NCI-H510A (cell line): ENCODE data around the gene DHRS7B.
"Not testable (repeated sequence)": the region's sequence is repeated elsewhere in the genome, so short reads cannot be mapped to it uniquely, and the experiment has no call there.

Experiments used
- DNase-seq: peaks from one replicate; lab custom pipeline; 2025; lab: John Stamatoyannopoulos, UW

Gene DHRS7B

DNA sequence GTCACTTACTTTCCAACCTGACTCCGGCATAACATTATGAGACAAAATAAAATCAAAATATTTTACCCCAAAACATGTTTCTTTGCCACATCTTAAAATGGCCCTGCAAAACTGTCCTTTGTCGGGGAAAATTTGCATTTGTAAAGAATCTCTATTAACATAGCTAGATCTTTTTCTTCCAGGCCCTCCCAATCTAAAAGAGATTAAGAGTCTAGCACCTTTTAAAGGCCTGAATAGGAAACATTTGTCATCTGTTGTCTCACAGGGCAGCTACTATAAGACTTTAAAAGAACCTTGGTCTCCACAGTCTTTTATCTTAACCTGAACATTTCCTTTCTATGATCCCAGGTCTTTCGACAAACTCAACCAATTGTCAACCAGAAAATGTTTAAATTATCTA lies 18.1 kb upstream of the DHRS7B start:
- DNase-seq: no peak

- DNase-seq: no peak
These were observed 13.6 kb upstream of the DHRS7B start for GRCh38 chr17:21113049-21113690.

GRCh38 chr17:21113716-21114115 lies 13.0 kb upstream of the DHRS7B start:
- DNase-seq: no peak

DNA sequence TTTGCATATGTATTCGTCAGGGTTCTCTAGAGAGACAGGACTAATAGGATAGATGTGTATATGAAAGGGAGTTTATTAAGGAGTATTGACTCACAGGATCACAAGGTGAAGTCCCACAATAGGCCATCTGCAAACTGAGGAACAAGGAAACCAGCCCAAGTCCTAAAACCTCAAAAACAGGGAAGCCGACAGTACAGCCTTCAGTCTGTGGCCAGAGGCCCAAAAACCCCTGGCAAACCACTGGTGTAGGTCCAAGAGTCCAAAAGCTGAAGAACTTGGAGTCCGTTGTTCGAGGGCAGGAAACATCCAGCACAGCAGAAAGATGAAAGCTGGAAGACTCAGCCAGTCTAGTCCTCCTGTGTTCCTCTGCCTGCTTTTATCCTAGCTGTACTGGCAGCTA lies 12.0 kb upstream of the DHRS7B start:
- DNase-seq: not testable (repeated sequence)

DNA sequence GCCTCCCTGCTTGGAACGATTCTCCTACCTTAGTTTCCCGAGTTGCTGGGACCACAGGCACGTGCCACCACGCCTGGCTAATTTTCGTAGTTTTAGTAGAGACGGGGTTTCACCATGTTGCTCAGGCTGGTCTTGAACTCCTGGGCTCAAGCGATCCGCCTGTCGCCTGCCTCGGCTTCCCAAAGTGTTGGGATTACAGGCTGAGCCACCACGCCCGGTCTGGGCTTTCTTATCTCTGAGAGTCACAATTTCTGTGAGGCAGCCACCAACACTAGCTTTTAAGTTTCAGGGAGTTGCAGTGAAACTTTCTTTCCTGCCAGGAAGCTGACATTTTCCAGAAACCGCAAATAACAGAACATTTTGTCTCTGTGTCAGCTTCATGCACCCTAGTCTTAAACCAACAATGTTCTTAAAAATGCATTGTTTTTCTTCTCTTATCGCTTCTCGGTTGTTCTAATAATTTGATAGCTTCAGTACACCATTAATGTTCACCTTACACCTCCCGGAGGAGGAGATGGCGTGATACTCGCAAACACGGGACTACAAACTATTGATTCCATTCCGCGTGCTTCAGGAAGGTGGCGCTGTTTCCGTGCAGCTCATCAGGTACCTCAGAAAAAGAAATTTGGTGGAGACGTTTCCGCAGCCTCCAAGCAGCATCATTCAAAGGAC lies 7.4 kb upstream of the DHRS7B start:
- DNase-seq: peak; percentile 43

- no peak for DNase-seq
These were observed 6.9 kb upstream of the DHRS7B start for GRCh38 chr17:21119919-21120249.

GRCh38 chr17:21124086-21124485 lies 2.7 kb upstream of the DHRS7B start:
- no peak for DNase-seq

DNA sequence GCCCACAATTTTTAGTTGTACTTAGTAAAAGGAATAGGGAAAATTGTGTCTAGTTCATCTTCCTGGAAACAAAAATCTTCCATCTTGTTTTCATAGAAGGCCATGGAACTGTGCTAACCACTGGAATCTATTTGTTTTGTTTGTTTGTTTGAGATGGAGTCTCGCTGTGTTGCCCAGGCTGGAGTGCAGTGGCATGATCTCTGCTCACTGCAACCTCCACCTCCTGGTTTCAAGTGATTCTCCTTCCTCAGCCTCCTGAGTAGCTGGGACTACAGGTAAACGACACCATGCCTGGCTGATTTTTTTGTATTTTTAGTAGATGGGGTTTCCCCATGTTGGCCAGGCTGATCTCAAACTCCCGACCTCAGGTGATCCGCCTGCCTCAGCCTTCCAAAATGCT lies 2.2 kb upstream of the DHRS7B start:
- DNase-seq: not testable (repeated sequence)

- no peak for DNase-seq
These were observed 902 bp upstream of the DHRS7B start for GRCh38 chr17:21125862-21126261.

DNA sequence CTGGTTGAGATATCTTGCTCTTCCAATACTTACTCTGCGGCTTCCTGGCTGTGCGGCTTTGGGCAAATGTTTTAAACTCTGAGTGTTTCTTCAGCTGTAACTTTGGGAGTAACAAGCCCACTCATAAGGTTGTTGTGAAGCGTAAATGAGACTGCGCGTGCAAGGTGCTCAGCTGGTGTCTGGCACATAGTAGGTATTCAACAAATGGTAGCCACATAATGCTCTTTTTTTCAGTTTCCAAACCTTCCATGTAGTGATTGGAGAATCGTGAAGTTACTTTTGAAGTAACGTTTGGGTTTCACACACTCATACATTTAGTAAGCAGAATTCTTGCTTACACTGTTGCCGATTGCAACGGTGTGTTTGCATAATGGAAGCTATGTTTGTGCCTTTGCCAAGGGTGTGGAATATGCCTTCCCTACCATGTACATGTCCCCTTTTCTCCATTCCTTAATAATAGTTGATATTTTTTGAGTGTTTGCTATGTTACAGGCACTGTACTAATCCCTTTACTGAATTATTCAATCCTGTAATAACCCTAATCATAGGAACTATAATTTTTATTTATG lies 829 bp downstream of the DHRS7B start:
- no peak for DNase-seq

DNA sequence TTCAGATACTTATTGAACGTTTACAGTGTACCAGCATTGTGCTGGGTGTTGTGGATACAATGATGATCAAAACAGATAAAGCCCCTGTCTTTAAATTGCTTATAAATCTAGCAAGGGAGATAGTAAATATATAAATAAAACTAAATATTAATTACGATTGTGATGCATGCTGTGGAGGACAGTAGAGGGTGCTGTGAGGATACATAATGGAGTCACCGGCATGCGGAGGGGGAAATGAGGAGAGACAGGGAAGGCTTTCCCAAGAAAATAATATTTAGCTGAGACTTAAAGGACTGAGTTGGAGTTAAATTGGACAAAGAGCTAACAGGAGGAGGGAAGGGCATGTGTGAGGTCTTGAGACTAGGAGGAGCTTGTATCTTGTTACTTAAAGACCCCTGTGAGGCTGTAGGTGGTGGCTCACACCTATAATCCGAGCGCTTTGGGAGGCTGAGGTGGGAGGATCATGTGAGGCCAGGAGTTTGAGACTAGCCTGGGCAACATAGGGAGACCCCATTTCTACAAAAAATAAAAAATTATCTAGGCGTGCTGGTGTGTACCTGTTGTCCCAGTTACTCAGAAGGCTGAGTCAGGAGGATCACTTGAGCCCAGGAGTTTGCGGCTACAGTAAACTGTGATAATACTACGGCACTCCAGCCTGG lies 2.4 kb downstream of the DHRS7B start:
- no peak for DNase-seq

DNA sequence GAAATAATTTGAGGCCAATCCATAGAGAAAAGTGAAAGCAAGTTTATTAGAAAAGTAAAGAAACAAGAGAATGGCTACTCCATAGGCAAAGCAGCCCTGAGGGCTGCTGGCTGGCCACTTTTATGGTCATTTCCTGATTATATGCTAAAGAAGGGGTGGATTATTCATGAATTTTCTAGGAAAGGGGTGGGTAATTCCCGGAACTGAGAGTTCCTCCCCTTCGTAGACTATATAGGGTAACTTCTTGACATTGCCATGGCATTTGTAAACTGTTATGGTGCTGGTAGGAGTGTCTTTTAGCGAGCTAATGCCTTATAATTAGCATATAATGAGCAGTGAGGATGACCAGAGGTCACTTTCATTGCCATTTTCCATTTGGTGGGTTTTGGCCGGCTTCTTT lies 4.4 kb downstream of the DHRS7B start:
- no peak for DNase-seq

GRCh38 chr17:21132428-21132827 lies 5.7 kb downstream of the DHRS7B start:
- no peak for DNase-seq

DNA sequence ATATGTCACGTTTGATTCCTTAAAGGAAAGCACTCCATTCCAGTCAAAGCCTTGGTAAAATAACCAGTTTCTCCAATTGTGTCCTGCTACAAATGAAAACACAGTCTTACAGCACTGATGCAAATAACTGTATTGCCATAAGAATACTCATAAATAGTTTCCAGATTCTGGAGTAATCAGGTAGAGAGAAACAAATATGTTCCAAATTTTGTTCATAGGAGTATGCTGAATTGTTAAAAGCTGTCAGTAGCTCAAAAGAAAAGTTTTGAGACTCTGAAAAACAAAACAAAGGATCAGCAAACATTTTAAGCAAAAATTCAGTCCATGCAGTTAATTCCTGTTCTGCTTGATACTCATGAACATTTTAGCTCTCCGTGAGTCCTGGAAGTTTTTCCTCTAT lies 7.8 kb downstream of the DHRS7B start:
- DNase-seq: no peak

DNA sequence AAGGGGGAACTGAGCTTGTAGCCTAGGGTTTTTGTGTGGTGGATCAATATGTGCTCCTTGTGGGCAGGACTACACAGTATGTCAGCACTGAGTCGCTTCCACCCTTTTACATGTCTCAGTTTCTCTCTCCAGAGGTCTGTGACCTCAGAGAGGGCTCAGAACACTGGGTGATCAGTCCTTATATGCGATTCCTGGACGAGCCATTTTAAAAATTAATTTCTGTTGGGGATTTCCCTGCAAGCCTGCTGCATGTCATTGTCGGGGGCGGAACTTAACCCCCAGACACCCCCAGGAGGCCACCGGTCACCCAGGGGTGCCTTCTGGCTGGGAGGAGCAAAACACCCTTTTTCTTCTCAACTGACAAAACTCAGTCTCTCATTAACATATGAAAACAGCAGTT lies 14.1 kb downstream of the DHRS7B start:
- no peak for DNase-seq

DNA sequence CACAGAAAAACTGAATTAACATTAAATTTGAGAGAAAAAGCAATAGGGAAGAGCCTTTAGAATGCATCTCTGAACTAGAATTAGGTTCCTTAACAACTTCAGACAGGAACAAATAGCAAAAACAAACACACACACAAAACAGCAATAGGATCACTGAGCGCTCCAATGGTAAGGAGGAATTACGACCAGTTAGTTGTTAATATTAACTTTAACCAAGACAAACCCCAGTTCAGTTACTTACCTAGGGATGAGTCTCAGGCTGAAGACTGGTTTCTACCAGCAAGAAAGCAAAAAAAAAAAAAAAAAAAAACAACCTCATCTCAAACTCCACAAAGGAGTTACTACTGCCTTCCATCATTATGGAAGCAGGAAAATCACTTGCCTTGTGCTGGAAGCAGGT lies 14.6 kb downstream of the DHRS7B start:
- no peak for DNase-seq

- not testable (repeated sequence) for DNase-seq
These were observed 15.3 kb downstream of the DHRS7B start for GRCh38 chr17:21142065-21142464.

DNA sequence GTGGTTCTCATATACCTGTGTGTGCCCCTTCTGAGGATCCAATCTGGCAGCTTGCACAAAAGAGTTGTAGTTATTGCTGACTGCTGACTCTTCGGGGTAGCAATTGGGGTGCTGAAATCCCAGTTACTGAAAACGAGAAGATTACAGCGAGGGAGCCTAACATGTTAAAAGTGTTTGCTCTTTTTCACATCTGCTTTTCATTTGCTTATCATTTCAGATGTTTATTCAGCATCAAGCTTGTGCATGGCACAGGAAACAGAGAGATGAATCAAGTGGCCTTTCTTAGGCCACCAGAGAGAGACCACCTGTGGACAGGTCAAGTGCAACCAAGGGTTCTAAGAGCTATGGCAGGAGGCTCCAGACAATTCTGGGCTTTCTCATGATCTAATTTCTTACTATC lies 16.9 kb downstream of the DHRS7B start:
- DNase-seq: no peak

DNA sequence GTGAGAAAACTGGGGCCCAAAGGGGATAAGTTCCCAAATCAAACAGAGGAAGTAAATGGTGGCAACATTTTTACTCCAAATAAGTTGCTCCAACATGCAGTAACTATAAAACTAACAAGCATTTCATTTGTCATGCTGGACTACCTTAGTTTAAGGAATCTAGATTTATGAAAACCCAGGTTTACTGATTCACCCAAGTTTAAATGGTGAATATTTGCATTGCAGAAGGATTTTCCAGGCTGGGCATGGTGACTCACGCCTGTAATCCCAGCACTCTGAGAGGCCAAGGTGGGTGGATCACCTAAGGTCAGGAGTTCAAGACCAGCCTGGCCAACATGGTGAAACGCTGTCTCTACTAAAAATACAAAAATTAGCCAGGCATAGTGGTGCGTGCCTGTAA lies 17.5 kb downstream of the DHRS7B start:
- DNase-seq: not testable (repeated sequence)

DNA sequence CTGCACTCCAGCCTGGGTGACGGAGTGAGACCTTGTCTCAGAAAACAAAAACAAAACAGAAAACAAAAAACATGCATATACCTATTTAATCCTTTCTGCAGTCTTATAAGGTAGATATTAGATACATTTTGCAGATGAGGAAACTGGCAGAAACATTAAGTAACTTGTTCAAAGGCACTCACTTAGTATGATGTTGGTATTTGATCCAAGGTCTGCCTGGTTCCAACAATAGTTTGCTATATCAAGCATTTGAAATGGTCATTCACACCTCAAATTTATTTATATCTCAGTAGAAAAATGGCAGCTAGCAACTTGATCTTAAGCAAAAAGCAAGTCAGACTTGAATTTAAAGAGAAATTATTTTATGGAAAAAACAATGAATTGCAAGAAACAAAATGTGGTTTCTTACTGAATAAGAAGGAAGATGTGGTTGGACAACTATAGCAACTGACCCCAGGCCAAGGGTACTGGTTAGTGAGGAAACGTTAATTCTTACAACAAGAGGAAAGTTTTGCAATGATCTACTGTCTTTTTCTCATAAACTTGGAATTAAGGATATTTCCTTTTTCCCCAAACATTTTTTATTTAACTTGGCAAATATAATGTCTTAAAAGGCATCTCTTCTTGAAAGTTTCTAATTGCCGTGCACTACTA lies 19.7 kb downstream of the DHRS7B start:
- no peak for DNase-seq

- no peak for DNase-seq
These were observed 22.9 kb downstream of the DHRS7B start for GRCh38 chr17:21149621-21150020.

- no peak for DNase-seq
These were observed 26.0 kb downstream of the DHRS7B start for GRCh38 chr17:21152731-21153130.
